Activated T-helper 17 cell treated with anti-CD3 and anti-CD28 coated beads, Interleukin-2, amount 50 U/mL, for 72 hours (primary cell): ENCODE results near the gene MOB3A. TPM values are rescaled to one million over a fixed set of nuclear protein-coding genes. Genes with fewer than 3 reads are reported as not detected.
A peak's percentile ranks its signal among the peaks of the same experiment; 100 is the strongest.
"Not testable (repeated sequence)": the region's sequence is repeated elsewhere in the genome, so short reads cannot be mapped to it uniquely, and the experiment has no call there.

Experiments
- ATAC-seq: fragments of 150-1000 bp; cut with Tn5 transposase; replicated peaks from 2 replicates; pipeline ENCODE4 v1.10.0; 2021; ENCODE audit warnings: mild to moderate bottlenecking, moderate library complexity
- H3K27ac Mint-ChIP-seq: one replicate; pipeline ENCODE4 v1.8.0; 2022; ENCODE audit warnings: mixed read lengths
- H3K27me3 Mint-ChIP-seq: one replicate; pipeline ENCODE4 v1.8.0; 2022; ENCODE audit warnings: mixed read lengths
- H3K36me3 Mint-ChIP-seq: one replicate; pipeline ENCODE4 v1.8.0; 2022; ENCODE audit warnings: low read depth, mild to moderate bottlenecking, mixed read lengths
- H3K4me1 Mint-ChIP-seq: one replicate; pipeline ENCODE4 v1.8.0; 2022; ENCODE audit warnings: mixed read lengths
- H3K4me3 Mint-ChIP-seq: one replicate; pipeline ENCODE4 v1.8.0; 2022; ENCODE audit warnings: mild to moderate bottlenecking, mixed read lengths
- H3K9me3 Mint-ChIP-seq: one replicate; pipeline ENCODE4 v1.8.0; 2022; ENCODE audit warnings: mixed read lengths
- total RNA-seq, 2 donors: library from RNA; stranded (reverse); gene quantifications; one replicate each; pipeline ENCODE4 v1.2.3, GENCODE V29; 2022

Gene MOB3A
- total RNA-seq, 2 donors from 2014 or later = 271 to 387 TPM

GRCh38 chr19:2129892-2130770 lies 34.0 kb upstream of the MOB3A start:
- H3K27ac Mint-ChIP-seq = no peak overlapping the region
- ATAC-seq = no peak
- H3K4me3 Mint-ChIP-seq = no peak overlapping the region
- H3K4me1 Mint-ChIP-seq = no peaks in the 10 kb centered on the region
- H3K27me3 Mint-ChIP-seq = no peaks in the 10 kb centered on the region
- no peaks in the 10 kb centered on the region for H3K9me3 Mint-ChIP-seq
- peaks cover 65% of the 10 kb centered on the region for H3K36me3 Mint-ChIP-seq

GRCh38 chr19:2129486-2129885 lies 33.4 kb upstream of the MOB3A start:
- Mint-ChIP-seq H3K9me3 (no peaks in the 10 kb centered on the region), H3K4me1 (no peaks in the 10 kb centered on the region), H3K4me3 (no peak overlapping the region), H3K36me3 (peaks cover 69% of the 10 kb centered on the region), H3K27ac (no peak overlapping the region), H3K27me3 (no peaks in the 10 kb centered on the region)
- ATAC-seq = no peak

DNA sequence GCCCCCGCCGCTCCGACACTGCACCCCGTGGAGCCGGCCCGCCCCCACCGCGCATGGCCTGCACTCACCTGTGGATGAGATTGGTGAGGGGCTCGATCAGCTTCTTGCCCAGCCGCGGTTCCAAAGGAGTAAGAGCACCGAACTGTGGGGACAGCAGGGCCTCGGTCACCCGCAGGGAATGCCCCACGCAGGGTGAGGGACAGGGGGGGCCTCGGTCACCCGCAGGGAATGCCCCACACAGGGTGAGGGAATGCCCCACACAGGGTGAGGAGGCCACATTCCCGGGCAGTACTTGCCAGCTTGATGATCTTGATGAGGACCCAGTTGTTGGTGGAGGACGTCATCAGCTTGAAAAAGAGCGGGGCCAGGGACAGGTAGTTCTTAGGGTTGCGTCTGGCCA lies 32.9 kb upstream of the MOB3A start:
- H3K4me1 Mint-ChIP-seq = no peaks in the 10 kb centered on the region
- H3K4me3 Mint-ChIP-seq = no peak overlapping the region
- peaks cover 73% of the 10 kb centered on the region for H3K36me3 Mint-ChIP-seq
- no peaks in the 10 kb centered on the region for H3K27me3 Mint-ChIP-seq
- no peak overlapping the region for H3K27ac Mint-ChIP-seq
- no peaks in the 10 kb centered on the region for H3K9me3 Mint-ChIP-seq
- no peak for ATAC-seq

DNA sequence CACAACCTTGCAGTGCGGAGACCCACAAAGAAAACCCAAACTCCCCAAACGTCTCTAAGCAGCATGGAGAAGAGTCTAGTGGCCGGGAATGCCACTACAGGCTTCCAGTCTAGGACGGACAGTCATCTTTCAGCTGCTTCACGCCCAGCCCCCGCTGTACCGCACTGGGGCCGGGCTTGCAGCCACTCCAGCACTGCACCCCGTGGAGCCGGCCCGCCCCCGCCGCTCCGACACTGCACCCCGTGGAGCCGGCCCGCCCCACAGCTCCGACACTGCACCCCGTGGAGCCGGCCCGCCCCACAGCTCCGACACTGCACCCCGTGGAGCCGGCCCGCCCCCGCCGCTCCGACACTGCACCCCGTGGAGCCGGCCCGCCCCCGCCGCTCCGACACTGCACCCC lies 32.1 kb upstream of the MOB3A start:
- H3K36me3 Mint-ChIP-seq = peaks cover 76% of the 10 kb centered on the region
- H3K4me1 Mint-ChIP-seq, H3K9me3 Mint-ChIP-seq, H3K27ac Mint-ChIP-seq, ATAC-seq, H3K27me3 Mint-ChIP-seq, H3K4me3 Mint-ChIP-seq: not testable (repeated sequence)

DNA sequence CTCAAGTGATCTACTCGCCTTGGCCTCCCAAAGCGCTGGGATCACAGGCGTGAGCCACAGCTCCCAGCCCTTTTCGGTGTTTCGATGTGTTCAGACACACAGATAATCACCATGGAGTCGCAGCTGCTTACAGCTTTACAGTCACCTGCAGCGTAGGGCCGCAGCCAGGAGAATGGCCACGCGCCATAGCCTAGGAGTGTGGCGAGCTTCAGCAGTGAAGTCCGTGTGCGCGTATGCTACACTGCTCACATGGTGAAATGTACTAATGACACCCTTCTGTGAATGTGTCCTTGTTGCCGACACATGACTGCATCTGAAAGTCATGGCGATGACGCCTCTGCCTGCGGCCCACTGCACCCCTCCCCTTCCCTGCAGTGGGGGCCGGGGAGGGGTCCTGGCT lies 31.6 kb upstream of the MOB3A start:
- peaks cover 76% of the 10 kb centered on the region for H3K36me3 Mint-ChIP-seq
- no peaks in the 10 kb centered on the region for H3K4me1 Mint-ChIP-seq
- ATAC-seq = no peak
- H3K9me3 Mint-ChIP-seq = no peaks in the 10 kb centered on the region
- no peak overlapping the region for H3K4me3 Mint-ChIP-seq
- H3K27ac Mint-ChIP-seq = no peak overlapping the region
- H3K27me3 Mint-ChIP-seq = no peaks in the 10 kb centered on the region

DNA sequence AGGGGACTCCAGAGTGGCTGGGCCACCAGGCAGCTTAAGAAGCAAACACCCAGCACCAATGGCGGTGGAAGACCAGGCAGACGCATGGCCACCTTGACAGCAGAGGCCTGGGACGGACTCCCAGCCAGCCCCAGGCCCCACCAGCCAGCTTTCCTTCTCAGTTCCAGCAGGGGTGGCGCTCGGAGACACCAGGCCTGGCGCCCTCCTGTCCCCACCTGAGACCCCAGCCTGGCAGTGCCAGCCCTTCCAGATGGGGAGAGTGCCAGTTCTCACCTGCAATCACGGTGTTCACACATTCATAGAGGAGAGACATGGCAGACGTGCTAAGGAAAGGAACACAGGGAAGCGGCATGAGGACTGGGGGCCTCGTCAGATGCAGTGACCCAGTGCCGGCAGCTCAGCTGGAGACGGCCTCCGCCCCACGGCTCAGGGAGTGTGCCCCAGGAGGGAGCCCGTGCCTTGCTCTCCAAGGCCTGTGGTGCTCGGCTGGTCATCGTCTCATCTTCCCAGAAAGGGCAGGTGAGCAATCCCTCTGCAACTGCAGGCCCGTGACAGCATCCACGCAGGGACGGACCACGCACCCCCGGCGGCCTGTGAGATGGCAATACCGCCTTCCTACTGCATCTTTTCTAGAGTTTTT lies 30.9 kb upstream of the MOB3A start:
- no peak for ATAC-seq
- Mint-ChIP-seq H3K27ac (no peak overlapping the region), H3K9me3 (no peaks in the 10 kb centered on the region), H3K27me3 (no peaks in the 10 kb centered on the region), H3K4me1 (no peaks in the 10 kb centered on the region), H3K36me3 (peaks cover 75% of the 10 kb centered on the region), H3K4me3 (no peak overlapping the region)

GRCh38 chr19:2123682-2124387 lies 27.7 kb upstream of the MOB3A start:
- H3K27ac Mint-ChIP-seq = no peak overlapping the region
- no peak overlapping the region for H3K4me3 Mint-ChIP-seq
- H3K36me3 Mint-ChIP-seq = peaks cover 86% of the 10 kb centered on the region
- H3K27me3 Mint-ChIP-seq = no peaks in the 10 kb centered on the region
- no peak for ATAC-seq
- no peaks in the 10 kb centered on the region for H3K9me3 Mint-ChIP-seq
- H3K4me1 Mint-ChIP-seq = no peaks in the 10 kb centered on the region

DNA sequence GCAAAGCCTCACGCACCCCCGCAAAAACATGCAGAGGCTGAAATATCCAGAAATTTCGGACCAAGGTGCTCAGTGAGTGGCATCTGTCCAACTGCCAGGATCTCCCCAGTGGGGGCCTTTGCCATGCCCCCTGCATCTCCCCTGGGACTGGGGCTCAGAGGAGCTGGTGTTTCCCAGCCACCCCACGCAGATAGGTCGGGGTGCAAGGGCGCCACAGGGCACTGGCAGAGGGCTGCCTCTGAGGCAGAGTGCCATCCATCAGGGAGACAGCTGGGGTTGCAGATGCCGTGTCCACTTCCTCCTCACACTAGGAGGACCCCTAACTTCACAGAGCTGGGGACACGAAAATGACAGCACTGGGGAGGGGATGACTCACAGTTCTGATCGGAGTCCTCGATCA lies 26.9 kb upstream of the MOB3A start:
- H3K4me3 Mint-ChIP-seq = no peak overlapping the region
- H3K36me3 Mint-ChIP-seq = peaks cover 93% of the 10 kb centered on the region
- no peak overlapping the region for H3K27ac Mint-ChIP-seq
- no peak for ATAC-seq
- H3K4me1 Mint-ChIP-seq = no peaks in the 10 kb centered on the region
- no peaks in the 10 kb centered on the region for H3K9me3 Mint-ChIP-seq
- H3K27me3 Mint-ChIP-seq = no peaks in the 10 kb centered on the region

DNA sequence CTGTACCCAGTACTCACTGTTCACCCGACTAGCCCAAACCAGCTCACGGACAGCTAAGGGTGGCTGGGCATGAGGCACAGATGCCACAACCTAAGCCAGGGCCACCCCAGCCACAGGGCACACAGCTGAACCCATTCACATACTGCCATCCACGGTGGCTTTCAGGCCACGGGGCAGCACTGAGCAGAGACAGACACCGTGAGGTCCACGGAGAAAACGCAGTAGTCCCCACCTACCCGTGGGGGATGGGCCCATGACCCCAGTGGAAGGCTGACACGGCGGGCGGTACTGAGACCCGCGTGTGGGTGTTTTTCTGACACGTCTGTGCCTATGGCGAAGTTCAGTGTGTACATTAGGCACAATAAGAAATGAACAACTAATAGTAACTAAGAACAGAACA lies 26.1 kb upstream of the MOB3A start:
- no peak overlapping the region for H3K27ac Mint-ChIP-seq
- no peaks in the 10 kb centered on the region for H3K4me1 Mint-ChIP-seq
- H3K27me3 Mint-ChIP-seq = no peaks in the 10 kb centered on the region
- H3K4me3 Mint-ChIP-seq = no peak overlapping the region
- ATAC-seq = no peak
- H3K36me3 Mint-ChIP-seq = peaks cover 93% of the 10 kb centered on the region
- H3K9me3 Mint-ChIP-seq = no peaks in the 10 kb centered on the region

GRCh38 chr19:2121416-2122051 lies 25.4 kb upstream of the MOB3A start:
- Mint-ChIP-seq H3K27me3 (no peaks in the 10 kb centered on the region), H3K27ac (no peak overlapping the region)

GRCh38 chr19:2120821-2121220 lies 24.7 kb upstream of the MOB3A start:
- no peak for ATAC-seq
- Mint-ChIP-seq H3K27ac (no peak overlapping the region), H3K9me3 (no peaks in the 10 kb centered on the region), H3K4me3 (no peak overlapping the region), H3K4me1 (no peaks in the 10 kb centered on the region), H3K27me3 (no peaks in the 10 kb centered on the region), H3K36me3 (peaks cover 88% of the 10 kb centered on the region)

More at GRCh38 chr19:2121416-2122051, 25.4 kb upstream of the MOB3A start:
- no peaks in the 10 kb centered on the region for H3K4me1 Mint-ChIP-seq
- ATAC-seq = no peak
- no peak overlapping the region for H3K4me3 Mint-ChIP-seq
- no peaks in the 10 kb centered on the region for H3K9me3 Mint-ChIP-seq
- H3K36me3 Mint-ChIP-seq = peaks cover 88% of the 10 kb centered on the region

DNA sequence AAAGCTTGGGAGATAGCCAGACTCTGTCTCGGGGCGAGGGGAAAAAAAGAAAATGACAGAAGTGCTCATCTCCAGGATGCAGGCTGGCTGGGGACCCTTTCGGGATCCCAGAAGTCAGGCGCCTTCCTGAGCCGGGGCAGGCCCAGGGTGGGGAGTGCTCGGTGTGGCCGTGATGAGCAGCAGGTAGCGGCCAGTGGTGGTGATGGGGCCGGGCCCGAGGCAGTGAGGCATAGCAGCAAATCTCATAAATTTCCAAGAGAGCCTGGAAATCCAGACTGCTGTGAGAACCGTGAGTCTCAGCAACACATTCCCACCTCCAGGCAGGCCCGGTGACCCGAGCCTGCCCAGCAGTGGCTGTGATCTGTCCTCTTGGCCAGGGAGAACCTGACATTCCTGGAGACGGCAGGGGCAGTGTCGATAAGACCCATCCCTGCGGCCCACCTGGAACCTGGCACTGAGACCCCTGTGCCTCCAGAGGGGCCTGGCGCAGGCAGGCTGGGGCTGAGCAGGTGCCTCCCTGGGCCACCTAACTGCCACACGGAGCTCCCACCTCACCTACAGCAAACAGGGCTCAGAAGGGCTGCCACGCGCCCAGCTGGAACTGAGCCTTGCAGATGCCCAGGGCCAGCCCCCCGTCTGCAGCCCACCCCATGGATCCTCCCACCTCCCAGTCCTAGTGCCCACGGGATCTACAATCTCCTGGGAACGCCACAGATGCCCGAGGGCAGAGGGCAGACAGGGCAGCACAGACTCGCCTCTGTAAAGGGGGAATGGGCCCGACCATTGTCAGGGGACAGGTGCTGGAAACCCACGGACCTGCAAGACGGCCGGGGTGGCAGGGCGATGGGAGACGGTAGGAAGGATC lies 24.0 kb upstream of the MOB3A start:
- peaks cover 88% of the 10 kb centered on the region for H3K36me3 Mint-ChIP-seq

GRCh38 chr19:2118438-2118837 lies 22.3 kb upstream of the MOB3A start:
- no peaks in the 10 kb centered on the region for H3K27me3 Mint-ChIP-seq
- ATAC-seq = no peak
- peaks cover 6% of the 10 kb centered on the region for H3K4me1 Mint-ChIP-seq
- H3K27ac Mint-ChIP-seq = peak overlapping the region; percentile 11
- no peaks in the 10 kb centered on the region for H3K9me3 Mint-ChIP-seq
- H3K36me3 Mint-ChIP-seq = peaks cover 90% of the 10 kb centered on the region
- no peak overlapping the region for H3K4me3 Mint-ChIP-seq

More for the DNA sequence above, 24.0 kb upstream of the MOB3A start:
- ATAC-seq = no peak
- H3K27me3 Mint-ChIP-seq = no peaks in the 10 kb centered on the region
- no peak overlapping the region for H3K4me3 Mint-ChIP-seq
- H3K4me1 Mint-ChIP-seq = no peaks in the 10 kb centered on the region
- H3K9me3 Mint-ChIP-seq = no peaks in the 10 kb centered on the region
- H3K27ac Mint-ChIP-seq = no peak overlapping the region
